Breast epithelium (tissue), 4 donors: Measurements from ENCODE around the gene ERMARD. TPM values are rescaled to one million over a fixed set of nuclear protein-coding genes. Genes with fewer than 3 reads are reported as not detected.
A peak's percentile ranks its signal among the peaks of the same experiment; 100 is the strongest.

Experiments used
- DNase-seq, 2 donors: peaks; one replicate each; pipeline ENCODE4 v3.0.0-alpha.2; 2019; ENCODE audit warnings: low spot score in 2 of 2
- H3K27ac ChIP-seq, 2 donors: fragments of 200-600 bp; sonication (generic) in 1 of 2; one replicate each; pipeline ENCODE4 v1.5.1; 2016 to 2019; ENCODE audit warnings: mild to moderate bottlenecking in 1 of 2
- H3K27me3 ChIP-seq, 2 donors: fragments of 200-600 bp; sonication (generic) in 1 of 2; one replicate each; pipeline versions ENCODE4 v1.5.1 to v1.6.0; 2017 to 2019; ENCODE audit warnings: control low read depth in 1 of 2, mild to moderate bottlenecking in 1 of 2
- H3K36me3 ChIP-seq: fragments of 200-600 bp; one replicate; pipeline ENCODE4 v1.5.1; 2019
- H3K4me1 ChIP-seq, 2 donors: fragments of 200-600 bp; sonication (generic); one replicate each; pipeline ENCODE4 v1.5.1; 2016 to 2019; ENCODE audit warnings: control low read depth in 1 of 2
- H3K4me3 ChIP-seq, 3 donors: fragments of 200-600 bp; sonication (generic); 1 replicate in 2 of 3; 2 replicates in 1 of 3; pipeline ENCODE4 v1.5.1; 2016 to 2019; ENCODE audit warnings: mild to moderate bottlenecking in 3 of 3, moderate library complexity in 2 of 3
- H3K9me3 ChIP-seq, 2 donors: fragments of 200-600 bp; sonication (generic) in 1 of 2; one replicate each; pipeline ENCODE4 v1.5.1; 2016 to 2019; ENCODE audit warnings: control low read depth in 1 of 2
- CTCF ChIP-seq, 3 donors: fragments of 450-650 bp; IDR thresholded peaks; one replicate each; pipeline ENCODE4 v1.5.1; 2016 to 2017; ENCODE audit warnings: antibody characterized with exemption in 3 of 3, mild to moderate bottlenecking in 3 of 3, moderate library complexity in 3 of 3
- POLR2A ChIP-seq: fragments of 450-650 bp; IDR thresholded peaks from one replicate; pipeline ENCODE4 v1.6.1; 2016; ENCODE audit warnings: antibody characterized with exemption, mild to moderate bottlenecking, moderate library complexity
- POLR2AphosphoS5 ChIP-seq, 3 donors: sonication (generic); formaldehyde crosslinking; IDR thresholded peaks; one replicate each; pipeline ENCODE4 v1.6.1; 2017; ENCODE audit warnings: antibody characterized with exemption in 3 of 3
- intact Hi-C: fragments of 100-400 bp; cut with DNase I; formaldehyde crosslinking; loops from one replicate; pipeline ENCODE4 v1.15.1; 2023; ENCODE audit warnings: low total_unique reads
- total RNA-seq, 3 donors: library from RNA; depleted of rRNA; stranded (reverse); fragments of >200 nt; gene quantifications; one replicate each; pipeline ENCODE4 v1.1.0, GENCODE V29; 2016

The ERMARD gene
- total RNA-seq, 3 donors from 2014 or later, result 20.6 to 31.0 (median 27.7) TPM

GRCh38 chr6:169791721-169792131 is 40.3 kb downstream of the ERMARD start:
- H3K9me3 ChIP-seq, result no peaks in the 10 kb centered on the region
- DNase-seq, result peak in 1 of 2 donors; percentile 10
- no peak for TF ChIP-seq POLR2AphosphoS5 (IDR thresholded peaks at IDR 0.05)
- TF ChIP-seq CTCF (IDR thresholded peaks at IDR 0.05), result no peak
- no peak for TF ChIP-seq POLR2A
- no peaks in the 10 kb centered on the region for H3K36me3 ChIP-seq
- no peaks in the 10 kb centered on the region for H3K4me1 ChIP-seq
- H3K27ac ChIP-seq, result peak overlapping the region in 1 of 2 donors; percentile 75
- no peaks in the 10 kb centered on the region for H3K27me3 ChIP-seq
- no peak overlapping the region for H3K4me3 ChIP-seq
- intact Hi-C loops, result no loop called here

GRCh38 chr6:169792306-169793015 is 41.0 kb downstream of the ERMARD start:
- TF ChIP-seq CTCF (IDR thresholded peaks at IDR 0.05), result no peak
- TF ChIP-seq POLR2A, result no peak
- TF ChIP-seq POLR2AphosphoS5 (IDR thresholded peaks at IDR 0.05), result no peak
- no peaks in the 10 kb centered on the region for H3K4me1 ChIP-seq
- no peaks in the 10 kb centered on the region for H3K36me3 ChIP-seq
- no peaks in the 10 kb centered on the region for H3K9me3 ChIP-seq
- no peaks in the 10 kb centered on the region for H3K27me3 ChIP-seq
- intact Hi-C loops, result no loop called here
- H3K4me3 ChIP-seq, result no peak overlapping the region
- no peak overlapping the region for H3K27ac ChIP-seq
- no peak for DNase-seq

- no peaks in the 10 kb centered on the region for H3K4me1 ChIP-seq
- H3K27me3 ChIP-seq, result no peaks in the 10 kb centered on the region
- no peak overlapping the region for H3K4me3 ChIP-seq
- no peak for DNase-seq
- H3K36me3 ChIP-seq, result no peaks in the 10 kb centered on the region
- no peaks in the 10 kb centered on the region for H3K9me3 ChIP-seq
- intact Hi-C loops, result no loop called here
- TF ChIP-seq CTCF (IDR thresholded peaks at IDR 0.05) (no peak), POLR2AphosphoS5 (IDR thresholded peaks at IDR 0.05) (no peak), POLR2A (no peak)
- H3K27ac ChIP-seq, result no peak overlapping the region
Measured at GRCh38 chr6:169793408-169793807, 42.0 kb downstream of the ERMARD start.

- TF ChIP-seq POLR2AphosphoS5 (IDR thresholded peaks at IDR 0.05), result no peak
- TF ChIP-seq CTCF (IDR thresholded peaks at IDR 0.05), result no peak
- TF ChIP-seq POLR2A, result no peak
- Histone ChIP-seq H3K27me3 (no peaks in the 10 kb centered on the region), H3K9me3 (no peaks in the 10 kb centered on the region), H3K4me3 (no peak overlapping the region), H3K36me3 (no peaks in the 10 kb centered on the region), H3K4me1 (no peaks in the 10 kb centered on the region), H3K27ac (no peak overlapping the region)
- intact Hi-C loops, result loop anchor here (5.0 kb wide), 1 partner anchor 1077 kb away; no protein-coding TSS in a partner anchor
- DNase-seq, result peak in 1 of 2 donors; percentile 12
Measured at GRCh38 chr6:169794317-169795055, 43.1 kb downstream of the ERMARD start.

- Histone ChIP-seq H3K27me3 (no peaks in the 10 kb centered on the region), H3K4me3 (no peak overlapping the region), H3K36me3 (no peaks in the 10 kb centered on the region), H3K9me3 (no peaks in the 10 kb centered on the region), H3K4me1 (no peaks in the 10 kb centered on the region), H3K27ac (no peak overlapping the region)
- peak in 1 of 2 donors; percentile 2 for DNase-seq
- no peak for TF ChIP-seq POLR2AphosphoS5 (IDR thresholded peaks at IDR 0.05)
- no peak for TF ChIP-seq POLR2A
- no peak for TF ChIP-seq CTCF (IDR thresholded peaks at IDR 0.05)
- intact Hi-C loops, result loop anchor here (5.0 kb wide), 1 partner anchor 1078 kb away; no protein-coding TSS in a partner anchor
Measured at GRCh38 chr6:169795196-169795595, 43.8 kb downstream of the ERMARD start.
